GM23248 (cell line): Measurements from ENCODE around the gene DIRAS3.

Experiments
- EZH2 ChIP-seq: fragments of 200-600 bp; sonication (generic); IDR thresholded peaks from 2 replicates; pipeline ENCODE4 v1.6.1; 2018; ENCODE audit warnings: antibody characterized with exemption, mild to moderate bottlenecking; ENCODE audit not compliant: insufficient read depth, poor library complexity, severe bottlenecking
- EZH2phosphoT487 ChIP-seq: fragments of 200-600 bp; sonication (generic); IDR thresholded peaks from 2 replicates; pipeline ENCODE4 v1.6.1; 2018; ENCODE audit warnings: antibody characterized with exemption, moderate library complexity, mild to moderate bottlenecking, low read depth; ENCODE audit not compliant: insufficient read depth

- no peak for TF ChIP-seq EZH2
- no peak for TF ChIP-seq EZH2phosphoT487
These were observed 6.6 kb upstream of the DIRAS3 start for GRCh38 chr1:68057050-68057449.
